HCT116 (cell line): ENCODE results near the gene GPR39. TPM values are rescaled to one million over a fixed set of nuclear protein-coding genes. Genes with fewer than 3 reads are reported as not detected.

Source experiments
- ATAC-seq: fragments of 200-7000 bp; cut with Tn5 transposase; 2 replicates; pipeline ENCODE4 v1.9.1; 2020; ENCODE audit warnings: mild to moderate bottlenecking, moderate library complexity
- BruUV-seq: library from RNA; stranded (reverse); fragments of 400-500 nt; replicated peaks from 2 replicates; lab custom pipeline; 2021; lab: Mats Ljungman, UMichigan
- CTCF ChIA-PET: fragments of 300-600 bp; sonication (Branson Sonifier 250); formaldehyde crosslinking; loops from one replicate; lab custom pipeline; 2021; ENCODE audit warnings: antibody characterized with exemption; lab: Charles Lee
- POLR2A ChIA-PET: fragments of 300-600, 350-600 bp; sonication (Branson Sonifier 250); formaldehyde crosslinking; loops from one replicate; lab custom pipeline; 2021; ENCODE audit warnings: antibody characterized with exemption; lab: Charles Lee
- RAD21 ChIA-PET, 2 experiments: fragments of 300-600 bp; sonication (Branson Sonifier 250); formaldehyde crosslinking; loops; one replicate each; lab custom pipeline; 2023; ENCODE audit warnings: low total read pairs in 2 of 2; ENCODE audit not compliant: uncharacterized antibody in 2 of 2, unreplicated experiment in 2 of 2, low non-redundant PET in 1 of 2; lab: Charles Lee
- DNase-seq: peaks from one replicate; pipeline ENCODE4 v3.0.0-alpha.2; 2010; ENCODE audit warnings: low read depth, low spot score
- H2AFZ ChIP-seq: fragments of 200-600 bp; shearing (Covaris generic), sonication (generic); 2 replicates; pipeline ENCODE4 v1.6.1; 2017; ENCODE audit warnings: low read depth, mixed run types, mixed read lengths, antibody characterized with exemption, low read length; ENCODE audit not compliant: poor library complexity, severe bottlenecking
- H3K27ac ChIP-seq: 2 replicates; pipeline ENCODE4 v1.5.1; 2012; ENCODE audit warnings: low read depth, low read length
- H3K27me3 ChIP-seq: fragments of 200-600 bp; sonication (generic); 2 replicates; pipeline ENCODE4 v1.6.1; 2016; ENCODE audit warnings: mixed run types, low read length, mixed read lengths; ENCODE audit not compliant: insufficient read depth
- H3K36me3 ChIP-seq, 2 experiments: fragments of 200-500 bp in 1 of 2; fragments of 200-600 bp in 1 of 2; sonication (Bioruptor generic) in 1 of 2; sonication (generic) in 1 of 2; 2 replicates each; pipeline versions ENCODE4 v1.5.1 to v1.6.1; 2014 to 2016; ENCODE audit warnings: low read length in 2 of 2, inconsistent platforms in 1 of 2, mixed read lengths in 1 of 2, mixed run types in 1 of 2; ENCODE audit not compliant: insufficient read depth in 2 of 2, control insufficient read depth in 1 of 2
- H3K4me1 ChIP-seq, 2 experiments: fragments of 200-600 bp in 1 of 2; sonication (generic) in 1 of 2; 2 replicates each; pipeline versions ENCODE4 v1.5.1 to v1.6.1; 2012 to 2017; ENCODE audit warnings: low read length in 2 of 2, inconsistent platforms in 1 of 2, mild to moderate bottlenecking in 1 of 2, mixed read lengths in 1 of 2, mixed run types in 1 of 2, moderate library complexity in 1 of 2; ENCODE audit not compliant: insufficient read depth in 2 of 2, control insufficient read depth in 1 of 2
- H3K4me2 ChIP-seq: fragments of 200-600 bp; sonication (generic); 2 replicates; pipeline ENCODE4 v1.6.1; 2017; ENCODE audit warnings: mixed run types, low read length, mixed read lengths
- H3K4me3 ChIP-seq, 2 experiments: fragments of 200-600 bp in 1 of 2; sonication (generic) in 1 of 2; replicated peaks in 1 of 2; 2 replicates each; pipeline ENCODE4 v1.5.1; 2011 to 2016; ENCODE audit warnings: low read length in 2 of 2, control low read depth in 1 of 2, low read depth in 1 of 2, mild to moderate bottlenecking in 1 of 2, mixed read lengths in 1 of 2, mixed run types in 1 of 2
- H3K79me2 ChIP-seq: fragments of 200-600 bp; sonication (generic); 2 replicates; pipeline ENCODE4 v1.6.1; 2017; ENCODE audit warnings: mild to moderate bottlenecking, mixed run types, low read length, moderate library complexity, mixed read lengths; ENCODE audit not compliant: insufficient read depth
- H3K9ac ChIP-seq: fragments of 200-600 bp; sonication (generic); 2 replicates; pipeline ENCODE4 v1.6.1; 2016; ENCODE audit warnings: low read length, mixed read lengths
- H3K9me2 ChIP-seq: fragments of 200-600 bp; sonication (generic), shearing (Covaris generic); 2 replicates; pipeline ENCODE4 v1.6.1; 2017; ENCODE audit warnings: mixed run types, mild to moderate bottlenecking, moderate library complexity; ENCODE audit not compliant: insufficient read depth
- H3K9me3 ChIP-seq, 2 experiments: fragments of 200-500 bp in 1 of 2; fragments of 200-600 bp in 1 of 2; sonication (Bioruptor generic) in 1 of 2; sonication (generic) in 1 of 2; 2 replicates each; pipeline ENCODE4 v1.6.1; 2014 to 2017; ENCODE audit warnings: low read length in 2 of 2, mixed read lengths in 2 of 2, inconsistent platforms in 1 of 2, low read depth in 1 of 2, mild to moderate bottlenecking in 1 of 2, mixed run types in 1 of 2, moderate library complexity in 1 of 2; ENCODE audit not compliant: control insufficient read depth in 1 of 2, insufficient read depth in 1 of 2
- H4K20me1 ChIP-seq: fragments of 200-600 bp; sonication (generic), shearing (Covaris generic); 2 replicates; pipeline ENCODE4 v1.6.1; 2017; ENCODE audit warnings: mixed run types, mild to moderate bottlenecking, moderate library complexity; ENCODE audit not compliant: insufficient read depth
- CBX3 ChIP-seq: IDR thresholded peaks from 2 replicates; pipeline ENCODE4 v1.6.1; 2012; ENCODE audit warnings: low read depth
- CEBPB ChIP-seq: IDR thresholded peaks from 2 replicates; pipeline ENCODE4 v1.6.1; 2012; ENCODE audit warnings: low read depth
- EGR1 ChIP-seq: IDR thresholded peaks from 2 replicates; pipeline ENCODE4 v1.6.1; 2012; ENCODE audit warnings: low read depth
- EZH2 ChIP-seq: fragments of 200-600 bp; sonication (generic); IDR thresholded peaks from 2 replicates; pipeline ENCODE4 v1.6.1; 2017; ENCODE audit warnings: antibody characterized with exemption, mixed run types
- EZH2phosphoT487 ChIP-seq: fragments of 200-600 bp; IDR thresholded peaks from 2 replicates; pipeline ENCODE4 v1.6.1; 2018; ENCODE audit warnings: antibody characterized with exemption, borderline replicate concordance
- FOSL1 ChIP-seq: IDR thresholded peaks from 2 replicates; pipeline ENCODE4 v1.6.1; 2012; ENCODE audit warnings: low read depth
- JUND ChIP-seq: IDR thresholded peaks from 2 replicates; pipeline ENCODE4 v1.6.1; 2012
- POLR2A ChIP-seq: IDR thresholded peaks from 2 replicates; pipeline ENCODE4 v1.7.0; 2011; ENCODE audit warnings: borderline replicate concordance; ENCODE audit not compliant: insufficient read depth, insufficient read length; ENCODE audit errors: extremely low read depth
- POLR2AphosphoS5 ChIP-seq: IDR thresholded peaks from 2 replicates; pipeline ENCODE4 v1.6.1; 2011; ENCODE audit warnings: mild to moderate bottlenecking, low read depth, low read length, moderate library complexity
- RAD21 ChIP-seq: IDR thresholded peaks from 2 replicates; pipeline ENCODE4 v1.6.1; 2012; ENCODE audit warnings: low read depth, mild to moderate bottlenecking
- SIN3A ChIP-seq: IDR thresholded peaks from 2 replicates; pipeline ENCODE4 v1.6.1; 2012; ENCODE audit warnings: low read depth
- SP1 ChIP-seq: IDR thresholded peaks from 2 replicates; pipeline ENCODE4 v1.6.1; 2012; ENCODE audit warnings: low read depth
- SRF ChIP-seq: IDR thresholded peaks from 2 replicates; pipeline ENCODE4 v1.6.1; 2012; ENCODE audit warnings: low read depth
- YY1 ChIP-seq: IDR thresholded peaks from 2 replicates; pipeline ENCODE4 v1.6.1; 2011; ENCODE audit warnings: low read length, low read depth, moderate library complexity, mild to moderate bottlenecking; ENCODE audit not compliant: insufficient replicate concordance; ENCODE audit errors: extremely low read depth
- ZNF274 ChIP-seq: fragments of 200-500 bp; sonication (Bioruptor generic); IDR thresholded peaks from 2 replicates; pipeline ENCODE4 v1.6.1; 2014; ENCODE audit warnings: mild to moderate bottlenecking, low read depth, low read length, inconsistent platforms
- intact Hi-C: fragments of 100-400 bp; cut with micrococcal nuclease; formaldehyde crosslinking; loops from 2 replicates; pipeline ENCODE4 v1.10.0; 2022
- total RNA-seq: library from RNA; stranded (reverse); gene quantifications from one replicate; pipeline ENCODE4 v1.2.1, GENCODE V29; 2021; ENCODE audit not compliant: unreplicated experiment
- TF ChIP-seq, protein P1 (sequence below): IDR thresholded peaks from 2 replicates; pipeline ENCODE4 v1.6.1; 2012
- TF ChIP-seq, protein P2 (sequence below): IDR thresholded peaks from 2 replicates; pipeline ENCODE4 v1.6.1; 2012
- TF ChIP-seq, protein P3 (sequence below): IDR thresholded peaks from 2 replicates; pipeline ENCODE4 v1.6.1; 2011; ENCODE audit warnings: mild to moderate bottlenecking, low read length, moderate library complexity; ENCODE audit not compliant: insufficient replicate concordance; ENCODE audit errors: extremely low read depth
- TF ChIP-seq, protein P4 (sequence below): IDR thresholded peaks from 2 replicates; pipeline ENCODE4 v1.6.1; 2012; ENCODE audit warnings: low read depth
- TF ChIP-seq, protein P5 (sequence below), 3 experiments: fragments of 200-600 bp in 1 of 3; sonication (generic) in 1 of 3; IDR thresholded peaks in 2 of 3; conservative IDR thresholded peaks in 1 of 3; 2 replicates each; pipeline ENCODE4 v1.5.1; 2012 to 2017; ENCODE audit warnings: low read depth in 2 of 3, low read length in 2 of 3, antibody characterized with exemption in 1 of 3, borderline replicate concordance in 1 of 3, control low read depth in 1 of 3, mild to moderate bottlenecking in 1 of 3, mixed read lengths in 1 of 3, mixed run types in 1 of 3, moderate library complexity in 1 of 3; ENCODE audit not compliant: insufficient read depth in 1 of 3

Gene GPR39
- total RNA-seq, 1 experiment from 2014 or later = 5.1 TPM

DNA sequence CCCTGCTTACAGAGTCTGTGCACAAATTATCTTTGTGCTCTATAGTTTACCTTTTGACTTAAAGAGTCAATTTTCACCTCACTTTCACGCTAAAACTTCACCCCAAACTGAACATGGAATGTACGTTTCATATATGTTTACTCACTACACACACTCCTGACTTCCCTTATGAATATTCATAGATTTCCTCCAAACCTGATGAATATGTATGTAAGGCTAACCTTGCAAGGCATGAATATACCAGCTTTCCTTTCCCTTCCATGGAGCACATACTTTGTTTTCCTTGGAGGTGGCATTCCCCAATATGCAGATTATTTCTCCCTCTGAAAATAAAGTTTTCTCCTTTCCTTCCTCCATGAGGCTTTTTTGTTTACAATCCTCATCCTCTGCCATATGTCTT is 48.4 kb upstream of the GPR39 start:
- Histone ChIP-seq H2AFZ (no peak overlapping the region), H3K79me2 (no peaks in the 10 kb centered on the region), H4K20me1 (no peaks in the 10 kb centered on the region), H3K4me1 (no peaks in the 10 kb centered on the region), H3K9ac (no peak overlapping the region), H3K27me3 (no peaks in the 10 kb centered on the region; the same call in 1 of the 2 replicates), H3K36me3 (no peaks in the 10 kb centered on the region), H3K4me3 (no peak overlapping the region), H3K9me2 (no peaks in the 10 kb centered on the region), H3K4me2 (no peak overlapping the region), H3K9me3 (no peaks in the 10 kb centered on the region), H3K27ac (no peak overlapping the region)
- ChIA-PET RAD21 (no interaction called here), POLR2A (no interaction called here), CTCF (no interaction called here)
- intact Hi-C loops = no loop called here
- no peak for TF ChIP-seq POLR2AphosphoS5
- TF ChIP-seq, protein P1, sequence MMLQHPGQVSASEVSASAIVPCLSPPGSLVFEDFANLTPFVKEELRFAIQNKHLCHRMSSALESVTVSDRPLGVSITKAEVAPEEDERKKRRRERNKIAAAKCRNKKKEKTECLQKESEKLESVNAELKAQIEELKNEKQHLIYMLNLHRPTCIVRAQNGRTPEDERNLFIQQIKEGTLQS = no peak
- TF ChIP-seq SP1 = no peak
- no peak for TF ChIP-seq CBX3
- TF ChIP-seq YY1 = no peak
- TF ChIP-seq, protein P2, sequence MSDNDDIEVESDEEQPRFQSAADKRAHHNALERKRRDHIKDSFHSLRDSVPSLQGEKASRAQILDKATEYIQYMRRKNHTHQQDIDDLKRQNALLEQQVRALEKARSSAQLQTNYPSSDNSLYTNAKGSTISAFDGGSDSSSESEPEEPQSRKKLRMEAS = no peak
- TF ChIP-seq EZH2phosphoT487 = no peak
- no peak for TF ChIP-seq FOSL1
- TF ChIP-seq, protein P3, sequence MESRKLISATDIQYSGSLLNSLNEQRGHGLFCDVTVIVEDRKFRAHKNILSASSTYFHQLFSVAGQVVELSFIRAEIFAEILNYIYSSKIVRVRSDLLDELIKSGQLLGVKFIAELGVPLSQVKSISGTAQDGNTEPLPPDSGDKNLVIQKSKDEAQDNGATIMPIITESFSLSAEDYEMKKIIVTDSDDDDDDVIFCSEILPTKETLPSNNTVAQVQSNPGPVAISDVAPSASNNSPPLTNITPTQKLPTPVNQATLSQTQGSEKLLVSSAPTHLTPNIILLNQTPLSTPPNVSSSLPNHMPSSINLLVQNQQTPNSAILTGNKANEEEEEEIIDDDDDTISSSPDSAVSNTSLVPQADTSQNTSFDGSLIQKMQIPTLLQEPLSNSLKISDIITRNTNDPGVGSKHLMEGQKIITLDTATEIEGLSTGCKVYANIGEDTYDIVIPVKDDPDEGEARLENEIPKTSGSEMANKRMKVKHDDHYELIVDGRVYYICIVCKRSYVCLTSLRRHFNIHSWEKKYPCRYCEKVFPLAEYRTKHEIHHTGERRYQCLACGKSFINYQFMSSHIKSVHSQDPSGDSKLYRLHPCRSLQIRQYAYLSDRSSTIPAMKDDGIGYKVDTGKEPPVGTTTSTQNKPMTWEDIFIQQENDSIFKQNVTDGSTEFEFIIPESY = no peak
- TF ChIP-seq, protein P4, sequence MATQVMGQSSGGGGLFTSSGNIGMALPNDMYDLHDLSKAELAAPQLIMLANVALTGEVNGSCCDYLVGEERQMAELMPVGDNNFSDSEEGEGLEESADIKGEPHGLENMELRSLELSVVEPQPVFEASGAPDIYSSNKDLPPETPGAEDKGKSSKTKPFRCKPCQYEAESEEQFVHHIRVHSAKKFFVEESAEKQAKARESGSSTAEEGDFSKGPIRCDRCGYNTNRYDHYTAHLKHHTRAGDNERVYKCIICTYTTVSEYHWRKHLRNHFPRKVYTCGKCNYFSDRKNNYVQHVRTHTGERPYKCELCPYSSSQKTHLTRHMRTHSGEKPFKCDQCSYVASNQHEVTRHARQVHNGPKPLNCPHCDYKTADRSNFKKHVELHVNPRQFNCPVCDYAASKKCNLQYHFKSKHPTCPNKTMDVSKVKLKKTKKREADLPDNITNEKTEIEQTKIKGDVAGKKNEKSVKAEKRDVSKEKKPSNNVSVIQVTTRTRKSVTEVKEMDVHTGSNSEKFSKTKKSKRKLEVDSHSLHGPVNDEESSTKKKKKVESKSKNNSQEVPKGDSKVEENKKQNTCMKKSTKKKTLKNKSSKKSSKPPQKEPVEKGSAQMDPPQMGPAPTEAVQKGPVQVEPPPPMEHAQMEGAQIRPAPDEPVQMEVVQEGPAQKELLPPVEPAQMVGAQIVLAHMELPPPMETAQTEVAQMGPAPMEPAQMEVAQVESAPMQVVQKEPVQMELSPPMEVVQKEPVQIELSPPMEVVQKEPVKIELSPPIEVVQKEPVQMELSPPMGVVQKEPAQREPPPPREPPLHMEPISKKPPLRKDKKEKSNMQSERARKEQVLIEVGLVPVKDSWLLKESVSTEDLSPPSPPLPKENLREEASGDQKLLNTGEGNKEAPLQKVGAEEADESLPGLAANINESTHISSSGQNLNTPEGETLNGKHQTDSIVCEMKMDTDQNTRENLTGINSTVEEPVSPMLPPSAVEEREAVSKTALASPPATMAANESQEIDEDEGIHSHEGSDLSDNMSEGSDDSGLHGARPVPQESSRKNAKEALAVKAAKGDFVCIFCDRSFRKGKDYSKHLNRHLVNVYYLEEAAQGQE = no peak
- no peak for TF ChIP-seq CEBPB
- no peak for TF ChIP-seq RAD21
- TF ChIP-seq EGR1 = no peak
- TF ChIP-seq JUND = no peak
- TF ChIP-seq EZH2 = no peak
- TF ChIP-seq SRF = no peak
- TF ChIP-seq POLR2A = no peak
- TF ChIP-seq, protein P5, sequence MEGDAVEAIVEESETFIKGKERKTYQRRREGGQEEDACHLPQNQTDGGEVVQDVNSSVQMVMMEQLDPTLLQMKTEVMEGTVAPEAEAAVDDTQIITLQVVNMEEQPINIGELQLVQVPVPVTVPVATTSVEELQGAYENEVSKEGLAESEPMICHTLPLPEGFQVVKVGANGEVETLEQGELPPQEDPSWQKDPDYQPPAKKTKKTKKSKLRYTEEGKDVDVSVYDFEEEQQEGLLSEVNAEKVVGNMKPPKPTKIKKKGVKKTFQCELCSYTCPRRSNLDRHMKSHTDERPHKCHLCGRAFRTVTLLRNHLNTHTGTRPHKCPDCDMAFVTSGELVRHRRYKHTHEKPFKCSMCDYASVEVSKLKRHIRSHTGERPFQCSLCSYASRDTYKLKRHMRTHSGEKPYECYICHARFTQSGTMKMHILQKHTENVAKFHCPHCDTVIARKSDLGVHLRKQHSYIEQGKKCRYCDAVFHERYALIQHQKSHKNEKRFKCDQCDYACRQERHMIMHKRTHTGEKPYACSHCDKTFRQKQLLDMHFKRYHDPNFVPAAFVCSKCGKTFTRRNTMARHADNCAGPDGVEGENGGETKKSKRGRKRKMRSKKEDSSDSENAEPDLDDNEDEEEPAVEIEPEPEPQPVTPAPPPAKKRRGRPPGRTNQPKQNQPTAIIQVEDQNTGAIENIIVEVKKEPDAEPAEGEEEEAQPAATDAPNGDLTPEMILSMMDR (IDR thresholded peaks at IDR 0.05 in 2 of 3, conservative IDR thresholded peaks at IDR 0.05 in 1 of 3; ENCODE audit: borderline replicate concordance in 1 of 3, insufficient read depth in 1 of 3, low read depth in 2 of 3, low read length in 2 of 3) = no peak
- no peak for TF ChIP-seq SIN3A
- TF ChIP-seq ZNF274 = no peak
- no peak for ATAC-seq
- no peak for DNase-seq
- BruUV-seq = no TSS peak
